Hepatocyte (in vitro differentiated cells): Measurements from ENCODE around the gene COTL1. TPM values are rescaled to one million over a fixed set of nuclear protein-coding genes. Genes with fewer than 3 reads are reported as not detected.
"Not testable (repeated sequence)": the region's sequence is repeated elsewhere in the genome, so short reads cannot be mapped to it uniquely, and the experiment has no call there.

ENCODE experiments used
- DNase-seq: peaks from one replicate; pipeline ENCODE4 v3.0.0-alpha.2; 2016; ENCODE audit warnings: low spot score
- H2AFZ ChIP-seq: fragments of 200-600 bp; sonication (generic); 2 replicates; pipeline ENCODE4 v1.6.0; 2016; ENCODE audit warnings: antibody characterized with exemption, mild to moderate bottlenecking
- H3K27ac ChIP-seq: fragments of 200-600 bp; sonication (generic); 2 replicates; pipeline ENCODE4 v1.5.1; 2016; ENCODE audit warnings: mild to moderate bottlenecking
- H3K27me3 ChIP-seq: fragments of 200-600 bp; sonication (generic); 2 replicates; pipeline ENCODE4 v1.6.1; 2016
- H3K36me3 ChIP-seq: fragments of 200-600 bp; sonication (generic); replicated peaks from 2 replicates; pipeline ENCODE4 v1.5.1; 2016; ENCODE audit warnings: low read depth; ENCODE audit not compliant: insufficient read depth
- H3K4me1 ChIP-seq: fragments of 200-600 bp; sonication (generic); 2 replicates; pipeline ENCODE4 v1.5.1; 2016; ENCODE audit warnings: mild to moderate bottlenecking, moderate library complexity; ENCODE audit not compliant: insufficient read depth
- H3K4me2 ChIP-seq: fragments of 200-600 bp; sonication (generic); 2 replicates; pipeline ENCODE4 v1.6.0; 2016
- H3K4me3 ChIP-seq: fragments of 200-600 bp; sonication (generic); 2 replicates; pipeline ENCODE4 v1.5.1; 2016; ENCODE audit warnings: mild to moderate bottlenecking
- H3K79me2 ChIP-seq: fragments of 200-600 bp; sonication (generic); 2 replicates; pipeline ENCODE4 v1.6.0; 2017; ENCODE audit warnings: mild to moderate bottlenecking
- H3K9me2 ChIP-seq: fragments of 200-600 bp; sonication (generic); replicated peaks from 2 replicates; pipeline ENCODE4 v1.6.0; 2017; ENCODE audit warnings: mild to moderate bottlenecking; ENCODE audit not compliant: insufficient read depth
- H3K9me3 ChIP-seq: fragments of 200-600 bp; sonication (generic); 2 replicates; pipeline ENCODE4 v1.5.1; 2016; ENCODE audit warnings: low read depth, mild to moderate bottlenecking
- H4K20me1 ChIP-seq: fragments of 200-600 bp; sonication (generic); 2 replicates; pipeline ENCODE4 v1.6.0; 2016; ENCODE audit warnings: mild to moderate bottlenecking; ENCODE audit not compliant: insufficient read depth, poor library complexity, severe bottlenecking
- CTCF ChIP-seq: fragments of 200-600 bp; sonication (generic); IDR thresholded peaks from 2 replicates; pipeline ENCODE4 v1.5.1; 2016; ENCODE audit warnings: antibody characterized with exemption, mild to moderate bottlenecking; ENCODE audit not compliant: poor library complexity
- EZH2 ChIP-seq: fragments of 200-600 bp; sonication (generic); IDR thresholded peaks from 2 replicates; pipeline ENCODE4 v1.6.1; 2016; ENCODE audit warnings: antibody characterized with exemption, mild to moderate bottlenecking, borderline replicate concordance
- EZH2phosphoT487 ChIP-seq: fragments of 200-600 bp; sonication (generic); IDR thresholded peaks from one replicate; pipeline ENCODE4 v1.6.1; 2018; ENCODE audit warnings: antibody characterized with exemption, mild to moderate bottlenecking, low read depth, moderate library complexity; ENCODE audit not compliant: unreplicated experiment, severe bottlenecking
- WGBS: methylation state at CpG from one replicate; pipeline ENCODE4 v1.1.6; 2016; ENCODE audit warnings: low lambda C conversion rate; ENCODE audit errors: missing lambda C conversion rate; 5-methylcytosine and 5-hydroxymethylcytosine counted together
- polyA plus RNA-seq: library from polyadenylated mRNA; unstranded; fragments of >200 nt; fragmentation: Nextera tagmentation; extraction: Ambion mirVana; gene quantifications from 2 replicates; pipeline ENCODE4 v1.2.1, GENCODE V29; 2016
- total RNA-seq: library from RNA; depleted of rRNA; stranded (reverse); fragments of >200 nt; gene quantifications from 2 replicates; pipeline ENCODE4 v1.2.3, GENCODE V29; 2014

COTL1 gene
- total and polyA plus RNA-seq, 2 experiments from 2014 or later = 30.1 to 104 TPM

DNA sequence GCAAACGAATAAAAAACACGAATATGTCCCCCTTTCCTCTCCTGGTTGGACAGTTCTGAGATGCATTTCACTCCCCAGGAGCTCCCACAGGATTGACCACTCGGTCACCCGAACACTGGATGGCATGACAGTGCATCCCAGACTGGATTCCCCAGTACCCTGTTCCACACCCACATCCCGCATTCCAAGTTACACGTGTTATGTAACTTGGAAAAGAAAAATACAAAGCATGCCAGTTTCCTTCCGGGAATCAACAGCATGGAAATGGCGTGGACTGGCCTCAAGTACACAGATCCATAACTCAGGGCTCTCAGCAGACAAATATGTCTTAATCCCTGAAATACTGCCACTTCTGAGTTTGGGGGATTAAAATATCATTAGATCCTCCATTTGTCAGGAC, 17.8 kb upstream of the COTL1 start:
- Histone ChIP-seq H3K79me2 (no peaks in the 10 kb centered on the region), H3K36me3 (no peaks in the 10 kb centered on the region), H4K20me1 (no peaks in the 10 kb centered on the region), H3K9me3 (no peaks in the 10 kb centered on the region), H3K4me2 (no peak overlapping the region), H3K27ac (no peak overlapping the region), H3K4me3 (no peak overlapping the region), H3K9me2 (no peaks in the 10 kb centered on the region), H3K4me1 (no peaks in the 10 kb centered on the region), H3K27me3 (no peaks in the 10 kb centered on the region), H2AFZ (no peak overlapping the region)
- no peak for DNase-seq
- WGBS = 89% methylated on average over 8 of the region's 8 CpGs
- TF ChIP-seq EZH2 (no peak), CTCF (no peak), EZH2phosphoT487 (no peak)

- no peaks in the 10 kb centered on the region for H3K9me3 ChIP-seq
- no peak for DNase-seq
- no peaks in the 10 kb centered on the region for H3K9me2 ChIP-seq
- no peaks in the 10 kb centered on the region for H4K20me1 ChIP-seq
- 65% methylated on average over 9 of the region's 9 CpGs for WGBS
- no peak for TF ChIP-seq CTCF
- no peak for TF ChIP-seq EZH2phosphoT487
- TF ChIP-seq EZH2 = no peak
- no peak overlapping the region for H3K27ac ChIP-seq
- H3K79me2 ChIP-seq = no peaks in the 10 kb centered on the region
- H2AFZ ChIP-seq = no peak overlapping the region
- H3K27me3 ChIP-seq = no peaks in the 10 kb centered on the region
- H3K36me3 ChIP-seq = no peaks in the 10 kb centered on the region
- no peak overlapping the region for H3K4me2 ChIP-seq
- H3K4me3 ChIP-seq = no peak overlapping the region
- H3K4me1 ChIP-seq = no peaks in the 10 kb centered on the region
These were observed 15.7 kb upstream of the COTL1 start for GRCh38 chr16:84633622-84634021.

- H3K9me3 ChIP-seq, H3K27me3 ChIP-seq, H3K79me2 ChIP-seq, H3K4me3 ChIP-seq, H3K36me3 ChIP-seq, H3K4me2 ChIP-seq, DNase-seq, H3K27ac ChIP-seq, H3K4me1 ChIP-seq, H4K20me1 ChIP-seq, H2AFZ ChIP-seq, H3K9me2 ChIP-seq: not testable (repeated sequence)
- 95% methylated on average over 7 of the region's 7 CpGs for WGBS
These were observed 15.0 kb upstream of the COTL1 start for GRCh38 chr16:84632862-84633261.

GRCh38 chr16:84631886-84632285, 14.0 kb upstream of the COTL1 start:
- H3K27me3 ChIP-seq = no peaks in the 10 kb centered on the region
- H2AFZ ChIP-seq = no peak overlapping the region
- H3K36me3 ChIP-seq = no peaks in the 10 kb centered on the region
- no peak for DNase-seq
- H3K9me2 ChIP-seq = no peaks in the 10 kb centered on the region
- no peaks in the 10 kb centered on the region for H3K9me3 ChIP-seq
- no peaks in the 10 kb centered on the region for H3K4me1 ChIP-seq
- H4K20me1 ChIP-seq = no peaks in the 10 kb centered on the region
- H3K79me2 ChIP-seq = no peaks in the 10 kb centered on the region
- H3K4me3 ChIP-seq = no peak overlapping the region
- TF ChIP-seq CTCF = no peak
- TF ChIP-seq EZH2 = no peak
- TF ChIP-seq EZH2phosphoT487 = no peak
- no peak overlapping the region for H3K4me2 ChIP-seq
- H3K27ac ChIP-seq = no peak overlapping the region
- 90% methylated on average over 6 of the region's 6 CpGs for WGBS
